KMS-11 (cell line): ENCODE measurements around the gene RPP40.
A peak's percentile ranks its signal among the peaks of the same experiment; 100 is the strongest.

ENCODE experiments used
- H2AFZ ChIP-seq: fragments of 200-600 bp; sonication (generic); 2 replicates; pipeline ENCODE4 v1.6.1; 2016; ENCODE audit warnings: antibody characterized with exemption, mixed run types, low read depth
- H3K27ac ChIP-seq: fragments of 200-600 bp; sonication (generic); 2 replicates; pipeline ENCODE4 v1.6.1; 2016; ENCODE audit warnings: mild to moderate bottlenecking, mixed run types
- H3K27me3 ChIP-seq: fragments of 200-600 bp; sonication (generic); 2 replicates; pipeline ENCODE4 v1.6.1; 2017; ENCODE audit warnings: mild to moderate bottlenecking, low read depth, mixed run types, moderate library complexity; ENCODE audit not compliant: insufficient read depth
- H3K36me3 ChIP-seq: fragments of 200-600 bp; sonication (generic); 2 replicates; pipeline ENCODE4 v1.6.1; 2017; ENCODE audit warnings: mild to moderate bottlenecking, mixed run types; ENCODE audit not compliant: insufficient read depth
- H3K4me1 ChIP-seq: fragments of 200-600 bp; sonication (generic); 2 replicates; pipeline ENCODE4 v1.6.1; 2016; ENCODE audit warnings: mild to moderate bottlenecking, low read depth, mixed run types; ENCODE audit not compliant: poor library complexity, severe bottlenecking
- H3K4me2 ChIP-seq: fragments of 200-600 bp; sonication (generic); 2 replicates; pipeline ENCODE4 v1.7.0; 2016; ENCODE audit warnings: mild to moderate bottlenecking, mixed run types
- H3K4me3 ChIP-seq: fragments of 200-600 bp; sonication (generic); IDR thresholded peaks from 2 replicates; pipeline ENCODE4 v1.6.1; 2017; ENCODE audit warnings: low read depth, low read length, mixed read lengths; ENCODE audit not compliant: insufficient read depth
- H3K79me2 ChIP-seq: fragments of 200-600 bp; sonication (generic); 2 replicates; pipeline ENCODE4 v1.6.1; 2016; ENCODE audit warnings: low read depth, mixed run types; ENCODE audit not compliant: insufficient read depth
- H3K9ac ChIP-seq: fragments of 200-600 bp; sonication (generic); 2 replicates; pipeline ENCODE4 v1.6.1; 2016; ENCODE audit warnings: mild to moderate bottlenecking, mixed run types
- H4K20me1 ChIP-seq: fragments of 200-600 bp; sonication (generic); 2 replicates; pipeline ENCODE4 v1.6.1; 2016; ENCODE audit warnings: mild to moderate bottlenecking, mixed run types; ENCODE audit not compliant: insufficient read depth
- TF ChIP-seq, protein P1 (sequence below): fragments of 200-600 bp; sonication (generic); conservative IDR thresholded peaks from 2 replicates; pipeline ENCODE4 v1.6.1; 2017; ENCODE audit warnings: low read depth, mild to moderate bottlenecking, antibody characterized with exemption, low read length, moderate library complexity, mixed read lengths

Gene RPP40, protein sequence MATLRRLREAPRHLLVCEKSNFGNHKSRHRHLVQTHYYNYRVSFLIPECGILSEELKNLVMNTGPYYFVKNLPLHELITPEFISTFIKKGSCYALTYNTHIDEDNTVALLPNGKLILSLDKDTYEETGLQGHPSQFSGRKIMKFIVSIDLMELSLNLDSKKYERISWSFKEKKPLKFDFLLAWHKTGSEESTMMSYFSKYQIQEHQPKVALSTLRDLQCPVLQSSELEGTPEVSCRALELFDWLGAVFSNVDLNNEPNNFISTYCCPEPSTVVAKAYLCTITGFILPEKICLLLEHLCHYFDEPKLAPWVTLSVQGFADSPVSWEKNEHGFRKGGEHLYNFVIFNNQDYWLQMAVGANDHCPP

DNA sequence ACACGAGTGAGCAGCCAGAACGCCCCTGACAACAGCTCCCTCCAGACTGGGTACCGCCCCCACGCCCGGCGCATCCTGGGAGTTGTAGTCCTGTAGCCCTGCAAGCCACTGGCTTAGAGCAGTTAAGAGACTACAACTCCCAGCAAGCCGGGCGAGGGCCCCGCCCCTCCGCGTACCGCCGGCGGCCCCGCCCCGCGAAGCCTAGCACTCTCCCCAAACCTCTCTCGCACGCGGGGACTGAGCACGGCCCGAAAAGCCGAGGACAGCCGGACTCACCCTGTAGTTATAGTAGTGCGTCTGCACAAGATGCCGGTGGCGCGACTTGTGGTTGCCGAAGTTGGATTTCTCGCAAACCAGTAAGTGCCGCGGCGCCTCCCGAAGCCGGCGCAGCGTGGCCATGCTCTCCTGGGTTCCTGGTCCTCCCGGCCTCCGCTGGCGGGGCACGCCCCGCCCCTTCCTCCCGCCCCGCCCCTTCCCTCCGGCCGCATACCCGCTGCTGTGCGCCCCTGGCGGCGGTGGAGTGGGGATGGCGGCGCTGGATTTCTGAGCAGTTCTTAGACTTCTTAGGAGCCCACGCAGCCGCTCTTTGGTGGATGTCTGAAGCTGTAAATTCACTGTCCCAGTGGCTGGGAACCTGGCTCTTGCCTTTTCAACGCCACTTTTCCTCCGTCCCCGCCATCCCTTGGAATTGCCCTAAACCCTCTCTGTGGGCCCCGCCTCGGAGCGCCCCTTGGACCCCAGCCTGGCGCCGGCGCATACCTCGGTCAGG is at the start of gene RPP40:
TSS of gene RPP40 (minus strand) at position 434 of the 769 bp plus-strand sequence. CDS start at position 399, 35 bp downstream.
- Histone ChIP-seq H3K79me2 (no peaks in the 10 kb centered on the region; the same call in 1 of the 2 replicates), H3K4me1 (peaks cover 11% of the 10 kb centered on the region), H3K4me2 (peak within 1 kb of the TSS; percentile 61), H3K4me3 (no peak within 1 kb of the TSS), H3K27me3 (no peaks in the 10 kb centered on the region), H3K36me3 (no peaks in the 10 kb centered on the region; the same call in 1 of the 2 replicates), H3K27ac (peak within 1 kb of the TSS; percentile 59; the same call in 1 of the 2 replicates), H2AFZ (peak within 1 kb of the TSS; percentile 84), H4K20me1 (no peaks in the 10 kb centered on the region), H3K9ac (peak within 1 kb of the TSS; percentile 61; the same call in 1 of the 2 replicates)
- TF ChIP-seq, protein P1, sequence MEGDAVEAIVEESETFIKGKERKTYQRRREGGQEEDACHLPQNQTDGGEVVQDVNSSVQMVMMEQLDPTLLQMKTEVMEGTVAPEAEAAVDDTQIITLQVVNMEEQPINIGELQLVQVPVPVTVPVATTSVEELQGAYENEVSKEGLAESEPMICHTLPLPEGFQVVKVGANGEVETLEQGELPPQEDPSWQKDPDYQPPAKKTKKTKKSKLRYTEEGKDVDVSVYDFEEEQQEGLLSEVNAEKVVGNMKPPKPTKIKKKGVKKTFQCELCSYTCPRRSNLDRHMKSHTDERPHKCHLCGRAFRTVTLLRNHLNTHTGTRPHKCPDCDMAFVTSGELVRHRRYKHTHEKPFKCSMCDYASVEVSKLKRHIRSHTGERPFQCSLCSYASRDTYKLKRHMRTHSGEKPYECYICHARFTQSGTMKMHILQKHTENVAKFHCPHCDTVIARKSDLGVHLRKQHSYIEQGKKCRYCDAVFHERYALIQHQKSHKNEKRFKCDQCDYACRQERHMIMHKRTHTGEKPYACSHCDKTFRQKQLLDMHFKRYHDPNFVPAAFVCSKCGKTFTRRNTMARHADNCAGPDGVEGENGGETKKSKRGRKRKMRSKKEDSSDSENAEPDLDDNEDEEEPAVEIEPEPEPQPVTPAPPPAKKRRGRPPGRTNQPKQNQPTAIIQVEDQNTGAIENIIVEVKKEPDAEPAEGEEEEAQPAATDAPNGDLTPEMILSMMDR: peak; percentile 68

DNA sequence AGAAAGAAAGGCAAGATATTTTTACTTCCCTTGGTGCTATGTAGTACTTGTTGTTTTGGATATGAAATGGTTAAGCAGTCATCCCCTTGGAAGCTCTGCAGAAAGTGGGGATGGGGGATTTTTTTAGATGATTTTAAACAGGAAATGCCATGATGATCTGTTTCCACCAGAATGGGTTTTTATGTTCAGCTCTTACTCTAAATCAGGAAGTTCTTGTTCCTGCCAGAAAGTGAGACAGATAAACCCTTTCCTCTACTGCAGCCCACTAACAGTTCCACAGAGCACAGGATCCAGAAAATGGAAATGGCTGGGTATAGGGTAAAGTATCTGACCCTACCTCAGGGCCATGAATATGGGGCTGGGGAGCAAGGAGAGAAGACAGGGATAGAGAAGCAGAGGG is 49.2 kb upstream of the RPP40 start:
- TF ChIP-seq, protein P1: no peak
- Histone ChIP-seq H3K79me2 (no peaks in the 10 kb centered on the region), H3K4me1 (peaks cover 23% of the 10 kb centered on the region), H4K20me1 (no peaks in the 10 kb centered on the region), H2AFZ (no peak overlapping the region), H3K4me3 (no peak overlapping the region), H3K4me2 (no peak overlapping the region), H3K27ac (no peak overlapping the region; the same call in 1 of the 2 replicates), H3K27me3 (no peaks in the 10 kb centered on the region), H3K36me3 (no peaks in the 10 kb centered on the region), H3K9ac (no peak overlapping the region)

DNA sequence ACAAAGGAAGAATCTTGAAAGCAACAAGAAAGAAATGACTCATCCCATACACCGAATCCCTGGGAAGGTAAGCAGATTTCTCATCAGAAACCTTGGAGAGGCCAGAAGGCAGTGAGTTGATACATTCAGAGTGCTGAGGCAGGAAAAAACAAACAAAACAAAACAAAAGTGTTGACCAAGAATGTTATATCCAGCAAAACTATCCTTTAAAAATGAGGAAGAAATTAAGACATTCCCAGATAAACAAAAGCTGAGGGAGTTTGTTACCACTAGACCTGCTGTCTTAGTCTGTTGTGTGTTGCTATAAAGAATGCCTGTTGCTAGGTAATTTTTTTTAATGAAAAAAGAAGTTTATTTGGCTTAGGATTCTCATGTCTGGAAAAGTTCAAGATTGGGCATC is 47.6 kb upstream of the RPP40 start:
- TF ChIP-seq, protein P1: no peak
- Histone ChIP-seq H3K4me1 (peaks cover 23% of the 10 kb centered on the region), H3K4me2 (no peak overlapping the region)

DNA sequence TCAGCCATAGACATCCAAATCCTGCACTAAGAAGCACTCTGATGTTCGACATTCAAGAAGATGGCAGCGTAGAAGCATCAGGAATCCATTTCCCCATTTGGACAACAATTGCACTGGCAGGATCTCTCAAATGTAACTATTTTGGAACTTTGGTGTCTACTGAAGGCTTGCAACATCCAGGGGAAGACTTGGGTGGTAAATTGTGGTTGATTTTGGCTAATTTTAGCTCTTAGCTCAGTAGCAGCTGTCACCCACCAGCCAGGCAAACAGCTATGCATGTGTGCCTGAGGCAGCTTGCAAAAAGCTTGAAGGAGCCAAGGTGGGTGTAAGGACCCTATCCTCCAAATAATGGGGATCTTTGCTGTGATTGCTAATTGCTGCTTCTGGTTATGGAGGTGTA is 46.2 kb upstream of the RPP40 start:
- H2AFZ ChIP-seq: no peak overlapping the region
- no peaks in the 10 kb centered on the region for H3K27me3 ChIP-seq
- H3K4me2 ChIP-seq: no peak overlapping the region

More for the DNA sequence above, 47.6 kb upstream of the RPP40 start:
- H4K20me1 ChIP-seq: no peaks in the 10 kb centered on the region
- no peak overlapping the region for H3K27ac ChIP-seq
- no peaks in the 10 kb centered on the region for H3K27me3 ChIP-seq
- H3K79me2 ChIP-seq: no peaks in the 10 kb centered on the region
- no peak overlapping the region for H2AFZ ChIP-seq
- H3K9ac ChIP-seq: no peak overlapping the region
- H3K4me3 ChIP-seq: no peak overlapping the region
- H3K36me3 ChIP-seq: no peaks in the 10 kb centered on the region

More for the DNA sequence above, 46.2 kb upstream of the RPP40 start:
- peaks cover 23% of the 10 kb centered on the region for H3K4me1 ChIP-seq
- no peaks in the 10 kb centered on the region for H3K36me3 ChIP-seq
- H3K79me2 ChIP-seq: no peaks in the 10 kb centered on the region
- H4K20me1 ChIP-seq: no peaks in the 10 kb centered on the region
- H3K9ac ChIP-seq: no peak overlapping the region
- no peak overlapping the region for H3K27ac ChIP-seq
- TF ChIP-seq, protein P1: no peak
- no peak overlapping the region for H3K4me3 ChIP-seq
